WTC11 (cell line): ENCODE measurements around the gene ROPN1. TPM values are rescaled to one million over a fixed set of nuclear protein-coding genes. Genes with fewer than 3 reads are reported as not detected.
"Not testable (repeated sequence)": the region's sequence is repeated elsewhere in the genome, so short reads cannot be mapped to it uniquely, and the experiment has no call there.

Experiments
- ATAC-seq: fragments of 200-7000 bp; cut with Tn5 transposase; 2 replicates; pipeline ENCODE4 v1.10.0; 2021; ENCODE audit warnings: mild to moderate bottlenecking, moderate library complexity
- CTCF ChIA-PET: fragments of 300-600 bp; sonication (Branson Sonifier 250); formaldehyde crosslinking; loops from one replicate; lab custom pipeline; 2021; ENCODE audit warnings: antibody characterized with exemption; lab: Charles Lee
- POLR2A ChIA-PET: fragments of 350-600 bp; sonication (Branson Sonifier 250); formaldehyde crosslinking; loops from one replicate; lab custom pipeline; 2021; ENCODE audit warnings: antibody characterized with exemption; lab: Charles Lee
- DNase-seq: peaks from one replicate; pipeline ENCODE4 v3.0.0; 2021; ENCODE audit warnings: low spot score
- H3K27ac Mint-ChIP-seq: 2 replicates; pipeline ENCODE4 v1.8.0; 2021; ENCODE audit warnings: mixed read lengths
- H3K27me3 Mint-ChIP-seq: 2 replicates; pipeline ENCODE4 v1.8.0; 2021; ENCODE audit warnings: low read depth, mild to moderate bottlenecking, moderate library complexity, mixed read lengths
- H3K36me3 Mint-ChIP-seq: 2 replicates; pipeline ENCODE4 v1.8.0; 2021; ENCODE audit warnings: mixed read lengths
- H3K4me1 Mint-ChIP-seq: 2 replicates; pipeline ENCODE4 v1.8.0; 2022; ENCODE audit warnings: mixed read lengths
- H3K4me3 Mint-ChIP-seq: 2 replicates; pipeline ENCODE4 v1.8.0; 2021; ENCODE audit warnings: mild to moderate bottlenecking, moderate library complexity, mixed read lengths
- H3K9me3 Mint-ChIP-seq: 2 replicates; pipeline ENCODE4 v1.8.0; 2021; ENCODE audit warnings: mixed read lengths
- ARID4B ChIP-seq: sonication (generic); formaldehyde crosslinking; IDR thresholded peaks from 2 replicates; pipeline ENCODE4 v1.8.0; 2023; ENCODE audit warnings: missing genetic modification reagents, mild to moderate bottlenecking, borderline replicate concordance
- CREM ChIP-seq: sonication (generic); formaldehyde crosslinking; IDR thresholded peaks from 2 replicates; pipeline ENCODE4 v1.8.1; 2022; ENCODE audit warnings: mild to moderate bottlenecking, missing genetic modification reagents, moderate library complexity
- FOXJ3 ChIP-seq: sonication (generic); formaldehyde crosslinking; IDR thresholded peaks from 2 replicates; pipeline ENCODE4 v1.9.0; 2021; ENCODE audit warnings: missing genetic modification reagents, mild to moderate bottlenecking, borderline replicate concordance
- GABPB1 ChIP-seq: sonication (generic); formaldehyde crosslinking; IDR thresholded peaks from 2 replicates; pipeline ENCODE4 v1.8.1; 2023; ENCODE audit warnings: mild to moderate bottlenecking, missing genetic modification reagents
- MLX ChIP-seq: sonication (generic); formaldehyde crosslinking; IDR thresholded peaks from 2 replicates; pipeline ENCODE4 v1.8.1; 2023; ENCODE audit warnings: mild to moderate bottlenecking, missing genetic modification reagents, moderate library complexity
- NFATC4 ChIP-seq: fragments of 250-450 bp; sonication (Bioruptor Pico); IDR thresholded peaks from 2 replicates; pipeline ENCODE4 v1.9.0; 2021; ENCODE audit warnings: mild to moderate bottlenecking
- NFE2L1 ChIP-seq: sonication (generic); formaldehyde crosslinking; IDR thresholded peaks from 2 replicates; pipeline ENCODE4 v1.8.1; 2023; ENCODE audit warnings: missing genetic modification reagents
- NR1H2 ChIP-seq: sonication (generic); formaldehyde crosslinking; IDR thresholded peaks from 2 replicates; pipeline ENCODE4 v1.9.0; 2021; ENCODE audit warnings: mild to moderate bottlenecking, moderate library complexity, missing genetic modification reagents
- PREB ChIP-seq: sonication (generic); formaldehyde crosslinking; IDR thresholded peaks from 2 replicates; pipeline ENCODE4 v1.8.1; 2022; ENCODE audit warnings: mild to moderate bottlenecking, missing genetic modification reagents, moderate library complexity, borderline replicate concordance
- RELA ChIP-seq: sonication (generic); formaldehyde crosslinking; IDR thresholded peaks from 2 replicates; pipeline ENCODE4 v1.8.1; 2022; ENCODE audit warnings: missing genetic modification reagents, mild to moderate bottlenecking, borderline replicate concordance
- RORB ChIP-seq: fragments of 250-450 bp; sonication (Bioruptor Pico); IDR thresholded peaks from 2 replicates; pipeline ENCODE4 v1.9.0; 2021; ENCODE audit warnings: mild to moderate bottlenecking
- TEAD4 ChIP-seq: sonication (generic); formaldehyde crosslinking; IDR thresholded peaks from 2 replicates; pipeline ENCODE4 v1.8.0; 2022; ENCODE audit warnings: mild to moderate bottlenecking, missing genetic modification reagents
- ZNF263 ChIP-seq: sonication (generic); formaldehyde crosslinking; IDR thresholded peaks from 2 replicates; pipeline ENCODE4 v1.8.1; 2022; ENCODE audit warnings: low read depth, mild to moderate bottlenecking, moderate library complexity, missing genetic modification reagents
- ZNF416 ChIP-seq: fragments of 250-450 bp; sonication (Bioruptor Pico); IDR thresholded peaks from 2 replicates; pipeline ENCODE4 v1.9.0; 2021; ENCODE audit warnings: mild to moderate bottlenecking, inconsistent platforms
- ZNF671 ChIP-seq: fragments of 250-450 bp; sonication (Bioruptor Pico); IDR thresholded peaks from 2 replicates; pipeline ENCODE4 v1.8.0; 2021; ENCODE audit warnings: mild to moderate bottlenecking
- total RNA-seq: library from RNA; stranded (reverse); gene quantifications from 3 replicates; pipeline ENCODE4 v1.2.3, GENCODE V29; 2021
- TF ChIP-seq, protein P1 (sequence below): sonication (generic); formaldehyde crosslinking; IDR thresholded peaks from 2 replicates; pipeline ENCODE4 v1.8.0; 2022; ENCODE audit warnings: mild to moderate bottlenecking, missing genetic modification reagents
- TF ChIP-seq, protein P2 (sequence below): fragments of 250-450 bp; sonication (Bioruptor Pico); IDR thresholded peaks from 2 replicates; pipeline ENCODE4 v1.9.0; 2021; ENCODE audit warnings: mild to moderate bottlenecking, borderline replicate concordance

ROPN1 gene
- total RNA-seq, 1 experiment from 2014 or later: not detected

DNA sequence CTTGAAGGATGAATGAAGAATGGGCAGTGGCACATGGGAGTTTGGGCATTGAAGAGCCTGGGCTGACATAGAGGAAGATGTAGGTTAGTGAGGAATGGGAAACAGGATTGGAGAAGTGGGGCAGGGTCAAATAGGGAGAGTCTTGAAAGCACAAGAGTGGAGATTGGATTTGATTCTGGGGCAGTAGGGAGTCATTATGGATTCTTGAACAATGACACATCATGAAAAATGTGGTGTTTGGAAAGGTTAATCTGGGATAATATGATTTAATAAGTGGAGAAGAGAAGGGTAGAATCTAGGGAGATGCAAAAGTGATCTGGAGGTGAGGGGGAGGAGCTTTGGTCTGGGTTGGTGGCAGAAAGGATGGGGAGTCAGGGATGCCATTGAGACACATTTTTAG lies 45.4 kb upstream of the ROPN1 start (continued):
- TF ChIP-seq, protein P1, sequence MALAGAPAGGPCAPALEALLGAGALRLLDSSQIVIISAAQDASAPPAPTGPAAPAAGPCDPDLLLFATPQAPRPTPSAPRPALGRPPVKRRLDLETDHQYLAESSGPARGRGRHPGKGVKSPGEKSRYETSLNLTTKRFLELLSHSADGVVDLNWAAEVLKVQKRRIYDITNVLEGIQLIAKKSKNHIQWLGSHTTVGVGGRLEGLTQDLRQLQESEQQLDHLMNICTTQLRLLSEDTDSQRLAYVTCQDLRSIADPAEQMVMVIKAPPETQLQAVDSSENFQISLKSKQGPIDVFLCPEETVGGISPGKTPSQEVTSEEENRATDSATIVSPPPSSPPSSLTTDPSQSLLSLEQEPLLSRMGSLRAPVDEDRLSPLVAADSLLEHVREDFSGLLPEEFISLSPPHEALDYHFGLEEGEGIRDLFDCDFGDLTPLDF (CRISPR knock-in tag): no peak
- TF ChIP-seq FOXJ3 (CRISPR knock-in tag): no peak

DNA sequence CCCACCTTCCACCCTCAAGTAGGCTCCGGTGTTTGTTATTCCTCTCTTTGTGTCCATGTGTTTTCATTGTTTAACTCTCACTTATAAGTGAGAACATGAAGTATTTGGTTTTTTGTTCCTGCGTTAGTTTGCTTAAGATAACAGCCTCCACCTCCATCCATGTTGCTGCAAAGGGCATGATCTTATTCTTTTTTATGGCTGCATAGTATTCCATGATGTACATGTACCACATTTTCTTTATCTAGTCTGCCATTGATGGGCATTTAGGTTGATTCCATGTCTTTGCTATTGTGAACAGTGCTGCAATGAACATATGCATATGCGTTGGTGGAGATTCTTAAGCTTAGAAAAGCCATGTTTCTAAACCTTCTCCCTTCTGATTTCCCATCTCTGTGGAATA lies 44.3 kb upstream of the ROPN1 start:
- CTCF ChIA-PET, DNase-seq, ATAC-seq, H3K9me3 Mint-ChIP-seq, H3K36me3 Mint-ChIP-seq, H3K27ac Mint-ChIP-seq, H3K4me3 Mint-ChIP-seq, POLR2A ChIA-PET: not testable (repeated sequence)
- H3K27me3 Mint-ChIP-seq: peaks cover 17% of the 10 kb centered on the region
- peaks cover 13% of the 10 kb centered on the region for H3K4me1 Mint-ChIP-seq

- peaks cover 19% of the 10 kb centered on the region for H3K27me3 Mint-ChIP-seq
- DNase-seq (no peak), ATAC-seq (no peak)
- ChIA-PET POLR2A (no interaction called here), CTCF (interaction anchor here (1.6 to 1.7 kb wide), 2 partner anchors 19 to 246 kb away, joined by 4 read pairs; no protein-coding TSS in a partner anchor)
- TF ChIP-seq CREM: no peak
- TF ChIP-seq NR1H2 (CRISPR knock-in tag): no peak
- TF ChIP-seq ZNF416: no peak
- no peak for TF ChIP-seq MLX (CRISPR knock-in tag)
- TF ChIP-seq PREB (CRISPR knock-in tag): no peak
- no peak for TF ChIP-seq TEAD4
- TF ChIP-seq ARID4B (CRISPR knock-in tag): no peak
- no peak for TF ChIP-seq NFATC4 (CRISPR knock-in tag)
- TF ChIP-seq RELA: no peak
- TF ChIP-seq NFE2L1 (CRISPR knock-in tag): no peak
- TF ChIP-seq ZNF671 (CRISPR knock-in tag): no peak
- H3K36me3 Mint-ChIP-seq: no peaks in the 10 kb centered on the region
- H3K27ac Mint-ChIP-seq: no peak overlapping the region
- peaks cover 13% of the 10 kb centered on the region for H3K4me1 Mint-ChIP-seq
- peak overlapping the region; percentile 74; the same call in 1 of the 2 replicates for H3K4me3 Mint-ChIP-seq
- no peaks in the 10 kb centered on the region; the same call in 1 of the 2 replicates for H3K9me3 Mint-ChIP-seq
Measured at GRCh38 chr3:124035463-124036121, 43.7 kb upstream of the ROPN1 start.

DNA sequence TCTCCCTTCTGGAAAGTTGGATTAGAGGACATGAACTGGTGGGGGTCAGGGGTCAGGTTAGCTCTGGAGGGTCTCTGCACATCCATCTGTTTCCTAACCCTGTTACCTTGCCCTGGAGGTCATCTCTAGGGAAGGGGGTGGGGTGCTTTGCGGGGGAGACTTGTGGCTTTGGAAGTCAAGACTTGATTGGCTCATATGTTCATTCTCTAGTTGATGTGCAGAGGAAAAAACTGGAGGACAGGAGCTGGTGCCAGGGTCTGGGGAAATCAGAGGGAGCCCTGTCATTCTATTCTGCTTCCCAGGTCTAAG lies 42.9 kb upstream of the ROPN1 start:
- POLR2A ChIA-PET: interaction anchor here (2.8 kb wide), 1 partner anchor 74 kb away, joined by 10 read pairs; the partner anchor contains the start of gene CCDC14
- H3K4me1 Mint-ChIP-seq: peaks cover 13% of the 10 kb centered on the region
- ATAC-seq: no peak
- H3K27me3 Mint-ChIP-seq: peaks cover 22% of the 10 kb centered on the region
- H3K9me3 Mint-ChIP-seq: no peaks in the 10 kb centered on the region; the same call in 1 of the 2 replicates
- H3K36me3 Mint-ChIP-seq: no peaks in the 10 kb centered on the region
- no peak for DNase-seq
- peak overlapping the region; percentile 74 for H3K4me3 Mint-ChIP-seq
- H3K27ac Mint-ChIP-seq: no peak overlapping the region
- TF ChIP-seq ZNF263 (CRISPR knock-in tag): no peak
- no peak for TF ChIP-seq GABPB1 (CRISPR knock-in tag)
- no peak for TF ChIP-seq RORB (CRISPR knock-in tag)
- TF ChIP-seq, protein P2, sequence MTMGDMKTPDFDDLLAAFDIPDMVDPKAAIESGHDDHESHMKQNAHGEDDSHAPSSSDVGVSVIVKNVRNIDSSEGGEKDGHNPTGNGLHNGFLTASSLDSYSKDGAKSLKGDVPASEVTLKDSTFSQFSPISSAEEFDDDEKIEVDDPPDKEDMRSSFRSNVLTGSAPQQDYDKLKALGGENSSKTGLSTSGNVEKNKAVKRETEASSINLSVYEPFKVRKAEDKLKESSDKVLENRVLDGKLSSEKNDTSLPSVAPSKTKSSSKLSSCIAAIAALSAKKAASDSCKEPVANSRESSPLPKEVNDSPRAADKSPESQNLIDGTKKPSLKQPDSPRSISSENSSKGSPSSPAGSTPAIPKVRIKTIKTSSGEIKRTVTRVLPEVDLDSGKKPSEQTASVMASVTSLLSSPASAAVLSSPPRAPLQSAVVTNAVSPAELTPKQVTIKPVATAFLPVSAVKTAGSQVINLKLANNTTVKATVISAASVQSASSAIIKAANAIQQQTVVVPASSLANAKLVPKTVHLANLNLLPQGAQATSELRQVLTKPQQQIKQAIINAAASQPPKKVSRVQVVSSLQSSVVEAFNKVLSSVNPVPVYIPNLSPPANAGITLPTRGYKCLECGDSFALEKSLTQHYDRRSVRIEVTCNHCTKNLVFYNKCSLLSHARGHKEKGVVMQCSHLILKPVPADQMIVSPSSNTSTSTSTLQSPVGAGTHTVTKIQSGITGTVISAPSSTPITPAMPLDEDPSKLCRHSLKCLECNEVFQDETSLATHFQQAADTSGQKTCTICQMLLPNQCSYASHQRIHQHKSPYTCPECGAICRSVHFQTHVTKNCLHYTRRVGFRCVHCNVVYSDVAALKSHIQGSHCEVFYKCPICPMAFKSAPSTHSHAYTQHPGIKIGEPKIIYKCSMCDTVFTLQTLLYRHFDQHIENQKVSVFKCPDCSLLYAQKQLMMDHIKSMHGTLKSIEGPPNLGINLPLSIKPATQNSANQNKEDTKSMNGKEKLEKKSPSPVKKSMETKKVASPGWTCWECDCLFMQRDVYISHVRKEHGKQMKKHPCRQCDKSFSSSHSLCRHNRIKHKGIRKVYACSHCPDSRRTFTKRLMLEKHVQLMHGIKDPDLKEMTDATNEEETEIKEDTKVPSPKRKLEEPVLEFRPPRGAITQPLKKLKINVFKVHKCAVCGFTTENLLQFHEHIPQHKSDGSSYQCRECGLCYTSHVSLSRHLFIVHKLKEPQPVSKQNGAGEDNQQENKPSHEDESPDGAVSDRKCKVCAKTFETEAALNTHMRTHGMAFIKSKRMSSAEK (CRISPR knock-in tag): no peak
- CTCF ChIA-PET: interaction anchor here (0.8 to 2.4 kb wide), 5 partner anchors 18 to 246 kb away, joined by 3 to 17 read pairs (median 4); no protein-coding TSS in a partner anchor
